Tongue (tissue), 2 donors: ENCODE measurements around the gene GJB4. TPM values are rescaled to one million over a fixed set of nuclear protein-coding genes. Genes with fewer than 3 reads are reported as not detected.
"Not testable (repeated sequence)": the region's sequence is repeated elsewhere in the genome, so short reads cannot be mapped to it uniquely, and the experiment has no call there.

Source experiments
- DNase-seq: peaks from one replicate; pipeline ENCODE4 v3.0.0-alpha.2; 2015
- total RNA-seq: library from RNA; depleted of rRNA; stranded (reverse); fragments of >200 nt; gene quantifications from one replicate; pipeline ENCODE4 v1.2.3, GENCODE V29; 2014

GJB4 gene
- total RNA-seq, 1 donor from 2014 or later = 0.31 TPM

DNA sequence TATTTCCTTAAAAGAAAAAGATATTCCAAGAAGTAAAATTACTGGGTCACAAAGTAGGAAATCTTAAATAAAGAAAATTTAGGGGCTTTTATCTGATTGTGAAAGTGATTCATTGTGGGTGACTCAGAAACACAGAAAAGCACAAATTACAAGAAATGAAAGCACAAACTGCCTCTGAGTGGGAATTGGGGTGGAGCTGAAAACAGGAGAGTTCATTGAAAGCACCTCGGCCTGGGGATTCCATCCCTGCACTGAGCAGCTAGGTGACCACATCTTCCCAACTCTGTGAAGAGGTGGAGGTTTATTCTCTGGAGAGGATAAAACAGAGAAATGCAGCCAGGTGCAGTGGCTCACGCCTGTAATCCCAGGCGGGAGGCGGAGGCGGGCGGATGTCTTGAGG lies 40.7 kb downstream of the GJB4 start:
- no peak for DNase-seq

DNA sequence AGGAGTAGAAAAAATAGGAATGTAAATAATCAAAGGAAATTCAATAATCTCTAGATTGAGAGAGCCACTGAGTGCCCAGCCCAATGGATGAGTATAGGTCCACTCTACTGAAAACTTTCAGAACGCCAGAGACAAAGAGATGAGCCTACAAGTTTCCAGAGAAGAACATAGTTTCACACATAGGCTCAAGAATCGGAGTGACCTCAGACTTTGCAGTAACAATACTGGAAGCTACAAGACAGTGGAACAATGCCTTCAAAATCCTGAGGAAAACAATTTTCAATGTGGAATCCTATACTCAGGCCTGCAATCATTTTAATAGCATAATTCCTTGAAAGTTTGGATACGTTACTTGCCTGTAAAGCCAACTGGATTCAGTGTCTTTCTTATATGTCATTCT lies 44.2 kb downstream of the GJB4 start:
- no peak for DNase-seq

DNA sequence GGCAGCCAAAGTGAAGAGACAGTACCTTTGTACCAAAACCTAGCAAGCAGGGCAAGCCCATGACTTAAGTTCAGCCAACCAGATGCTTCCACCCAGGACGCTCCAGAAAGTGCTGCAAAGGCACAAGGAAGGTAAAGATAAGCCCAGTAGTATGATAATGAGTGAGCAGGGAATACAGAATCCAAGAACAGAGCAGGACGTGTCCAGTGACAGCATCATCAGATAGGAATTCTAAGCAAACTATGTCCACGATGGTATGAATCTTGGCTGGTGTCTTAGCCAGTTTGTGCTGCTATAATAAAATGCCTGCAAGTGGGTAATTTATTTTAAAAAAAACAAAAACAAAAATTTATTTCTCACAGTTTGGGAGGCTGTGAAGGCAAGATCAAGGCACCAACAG lies 46.9 kb downstream of the GJB4 start:
- no peak for DNase-seq

DNA sequence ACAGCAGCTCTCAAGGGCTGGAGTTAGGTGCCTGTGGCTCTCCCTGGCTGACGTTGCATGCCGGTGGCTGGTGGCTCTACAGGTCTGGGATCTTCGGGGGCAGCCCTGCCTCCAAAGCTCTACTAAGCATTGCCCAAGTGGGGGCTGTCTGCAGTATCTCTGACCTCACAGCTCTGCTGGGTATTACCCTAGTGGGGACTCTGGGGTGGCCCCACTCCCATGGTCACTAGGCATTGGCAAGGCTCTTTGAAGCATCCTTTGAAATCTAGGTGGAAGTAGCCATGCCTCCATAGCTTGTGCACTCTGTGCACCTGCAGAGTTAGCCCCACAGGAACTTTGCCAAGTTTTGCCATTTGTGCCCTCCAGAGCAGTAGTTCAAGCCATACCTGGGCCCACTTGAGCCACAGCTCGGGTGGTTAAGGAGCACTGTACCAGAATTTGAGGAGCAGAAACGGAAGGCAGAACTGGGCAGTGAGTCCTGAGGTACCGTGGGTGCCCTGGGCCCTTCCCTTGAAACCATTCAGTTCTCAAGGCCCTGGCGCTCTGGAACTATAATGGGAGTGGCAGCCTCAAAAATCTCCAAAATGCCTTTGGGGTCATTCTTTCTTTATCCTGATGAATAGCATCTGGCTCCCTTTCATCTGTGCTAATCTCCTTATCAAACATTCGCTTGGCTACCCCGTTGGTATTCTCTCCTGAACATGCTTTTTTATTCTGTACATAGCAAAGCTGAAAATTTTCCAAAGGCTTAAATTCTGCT lies 48.7 kb downstream of the GJB4 start:
- DNase-seq = no peak

DNA sequence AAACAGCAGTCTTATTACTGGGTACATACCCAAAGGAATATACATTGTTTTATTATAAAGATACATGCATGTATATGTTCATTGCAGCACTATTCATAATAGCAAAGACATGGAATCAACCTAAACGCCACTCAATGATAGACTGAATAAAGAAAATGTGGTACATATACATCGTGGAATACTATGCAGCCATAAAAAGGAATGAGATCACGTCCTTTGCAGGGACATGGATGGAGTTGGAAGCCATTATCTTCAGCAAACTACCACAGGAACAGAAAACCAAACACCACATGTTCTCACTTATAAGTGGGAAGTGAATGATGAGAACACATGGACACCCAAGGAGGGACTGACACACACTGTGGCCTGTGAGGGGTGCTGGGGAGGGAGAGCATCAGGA lies 51.2 kb downstream of the GJB4 start:
- not testable (repeated sequence) for DNase-seq

Other genes starting within 250 kb of the GJB4 start
- 3.1 TPM for gene GJB5, start 4.7 kb upstream of the GJB4 start, total RNA-seq
- 6.1 TPM for gene GJB3, start 21.5 kb downstream of the GJB4 start, total RNA-seq
- gene GJA4, start 33.3 kb downstream of the GJB4 start, total RNA-seq = 25.8 TPM
- 16.9 TPM for gene SMIM12, start 100.0 kb downstream of the GJB4 start, total RNA-seq
- gene DLGAP3, start 169.9 kb downstream of the GJB4 start, total RNA-seq = not detected
- gene TMEM35B, start 225.6 kb downstream of the GJB4 start, total RNA-seq = 15.4 TPM